ELF-1 (cell line): Measurements from ENCODE around the gene EPB41L4A.

ENCODE experiments used
- DNase-seq: peaks from one replicate; pipeline ENCODE4 v3.0.0-alpha.2; 2016; ENCODE audit warnings: low read depth, low spot score

The EPB41L4A gene

DNA sequence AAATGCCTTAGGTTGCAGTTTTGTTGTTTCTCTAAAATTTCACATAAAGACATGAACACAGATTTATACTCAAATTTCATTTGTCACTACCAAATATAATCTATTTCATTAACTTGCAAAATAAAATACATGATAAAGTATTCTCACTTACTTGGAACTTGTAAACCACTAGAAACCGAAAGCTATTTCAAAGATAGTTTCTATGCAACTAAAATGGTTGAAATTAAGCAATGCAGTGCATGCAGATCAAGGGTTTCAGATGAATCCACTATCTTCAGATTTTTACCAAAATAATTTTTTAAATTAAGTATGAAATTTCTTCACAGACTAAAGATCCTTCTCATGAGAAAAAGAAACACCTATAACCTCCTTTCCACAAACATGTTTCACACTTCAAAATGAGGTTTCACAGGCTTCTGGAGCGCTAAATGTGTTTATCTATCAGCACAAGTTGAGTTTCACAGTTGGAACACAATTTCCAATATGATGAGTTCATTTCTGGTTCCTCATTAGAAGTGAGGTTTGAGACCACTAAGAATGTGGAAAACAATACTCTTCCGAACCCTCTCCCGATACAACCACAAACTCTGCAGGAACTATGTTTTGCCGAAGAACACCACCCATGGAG, 63.9 kb downstream of the EPB41L4A start:
- DNase-seq = no peak

DNA sequence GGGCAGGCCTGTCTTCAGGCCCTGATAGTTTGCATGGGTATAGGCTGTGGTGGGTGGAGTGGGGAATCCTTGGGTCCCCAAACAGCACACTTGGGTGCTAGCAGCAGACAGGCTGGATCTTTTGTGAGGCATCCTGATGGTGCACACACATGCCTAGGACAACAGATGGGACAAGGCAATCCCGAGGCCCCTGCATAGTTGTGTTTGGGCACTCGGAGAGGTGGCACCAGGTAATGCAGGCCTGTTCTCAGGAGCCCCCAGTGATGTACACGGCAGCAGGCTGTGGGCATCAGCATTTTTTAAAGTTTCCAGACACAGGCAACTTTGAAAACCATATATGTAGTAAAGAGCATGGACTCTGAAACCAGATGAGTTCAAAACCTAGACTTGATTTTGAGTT, 65.4 kb downstream of the EPB41L4A start:
- DNase-seq = no peak

DNA sequence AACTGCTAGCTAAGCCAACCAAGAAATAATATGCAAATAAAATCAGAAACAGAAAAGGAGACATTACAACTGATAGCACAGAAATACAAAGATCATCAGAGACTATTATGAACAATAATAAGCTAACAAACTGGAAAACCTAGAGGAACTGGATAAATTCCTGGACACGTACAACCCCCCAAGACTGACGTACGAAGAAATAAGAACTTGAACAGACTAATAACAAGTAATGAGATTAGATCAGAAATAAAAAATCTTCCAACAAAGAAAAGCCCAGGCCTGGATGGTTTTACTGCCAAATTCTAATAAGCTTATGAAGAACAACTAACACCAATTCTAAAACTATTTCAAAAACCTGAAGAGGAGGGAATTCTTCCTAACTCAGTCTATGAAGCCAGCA, 67.9 kb downstream of the EPB41L4A start:
- no peak for DNase-seq

DNA sequence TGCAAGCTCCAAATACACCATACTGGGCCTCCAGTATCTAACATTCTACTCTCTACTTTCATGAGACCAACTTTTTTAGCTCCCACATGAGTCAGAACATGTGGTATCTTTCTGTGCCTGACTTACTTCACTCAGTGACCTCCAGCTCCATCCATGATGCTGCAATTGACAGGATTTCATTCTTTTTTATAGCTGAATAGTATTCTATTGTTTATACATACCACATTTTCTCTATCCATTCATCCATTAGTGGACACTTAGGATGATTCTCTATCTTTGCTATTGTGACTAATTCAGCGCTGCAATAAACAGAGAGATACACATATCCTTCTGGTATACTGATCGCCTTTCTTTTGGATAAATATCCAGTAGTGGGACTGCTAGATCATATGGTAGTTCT, 68.5 kb downstream of the EPB41L4A start:
- no peak for DNase-seq

DNA sequence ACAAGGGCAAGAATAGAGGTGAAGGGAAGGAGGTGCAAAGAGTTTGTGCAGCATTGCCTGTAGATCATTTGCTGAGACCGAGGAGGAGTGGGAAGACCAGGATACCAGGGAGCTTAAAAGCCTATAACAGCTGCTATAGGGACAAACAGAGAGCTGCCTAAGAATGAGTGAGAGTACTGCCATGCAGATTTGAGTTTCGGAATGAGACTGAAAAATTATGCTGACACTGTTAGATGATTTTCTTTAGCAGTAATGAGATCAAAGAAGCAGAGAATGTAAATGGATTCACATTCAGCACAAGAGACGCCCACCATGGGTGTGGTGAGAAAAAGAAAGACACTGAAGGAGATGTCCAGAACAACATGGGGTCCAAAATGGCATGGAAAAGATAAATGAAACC, 69.7 kb downstream of the EPB41L4A start:
- no peak for DNase-seq

DNA sequence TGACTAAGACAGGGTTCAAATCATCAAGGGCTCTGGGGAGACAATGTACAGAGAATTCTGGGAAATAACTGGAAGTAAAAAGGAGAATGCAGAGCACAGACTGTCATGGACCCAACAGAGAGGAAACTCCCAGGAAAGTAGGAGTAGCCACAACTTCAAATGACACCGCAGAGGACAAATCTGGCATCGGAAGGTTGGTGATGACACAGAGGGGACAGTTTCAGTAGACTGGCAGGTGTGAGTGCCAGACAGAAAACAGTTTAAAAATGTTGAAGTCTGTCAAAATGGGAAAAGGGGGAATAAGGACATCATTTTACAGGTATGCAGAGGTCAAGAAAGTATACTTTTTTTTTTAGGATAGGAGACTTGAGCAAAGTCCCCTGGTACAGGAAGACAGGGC, 70.2 kb downstream of the EPB41L4A start:
- no peak for DNase-seq

DNA sequence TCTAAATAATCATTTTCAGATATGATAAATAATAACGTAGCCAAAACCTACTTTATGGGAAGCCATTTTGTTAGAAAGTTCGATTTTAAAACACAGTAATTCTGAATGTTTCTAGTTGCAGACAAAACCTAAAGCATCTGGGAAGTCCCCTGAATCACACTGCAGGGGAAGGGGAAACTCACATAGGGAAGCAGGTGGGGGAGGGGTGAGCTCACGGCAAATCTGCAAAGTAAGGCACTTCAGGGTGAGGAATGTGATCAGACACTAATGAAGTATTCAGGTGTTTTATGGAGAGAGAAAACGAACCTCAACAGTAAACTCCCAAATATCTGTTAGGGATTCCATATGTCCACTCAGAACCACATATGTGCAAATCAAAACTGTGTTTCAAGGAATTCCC, 70.7 kb downstream of the EPB41L4A start:
- peak; percentile 18 for DNase-seq

DNA sequence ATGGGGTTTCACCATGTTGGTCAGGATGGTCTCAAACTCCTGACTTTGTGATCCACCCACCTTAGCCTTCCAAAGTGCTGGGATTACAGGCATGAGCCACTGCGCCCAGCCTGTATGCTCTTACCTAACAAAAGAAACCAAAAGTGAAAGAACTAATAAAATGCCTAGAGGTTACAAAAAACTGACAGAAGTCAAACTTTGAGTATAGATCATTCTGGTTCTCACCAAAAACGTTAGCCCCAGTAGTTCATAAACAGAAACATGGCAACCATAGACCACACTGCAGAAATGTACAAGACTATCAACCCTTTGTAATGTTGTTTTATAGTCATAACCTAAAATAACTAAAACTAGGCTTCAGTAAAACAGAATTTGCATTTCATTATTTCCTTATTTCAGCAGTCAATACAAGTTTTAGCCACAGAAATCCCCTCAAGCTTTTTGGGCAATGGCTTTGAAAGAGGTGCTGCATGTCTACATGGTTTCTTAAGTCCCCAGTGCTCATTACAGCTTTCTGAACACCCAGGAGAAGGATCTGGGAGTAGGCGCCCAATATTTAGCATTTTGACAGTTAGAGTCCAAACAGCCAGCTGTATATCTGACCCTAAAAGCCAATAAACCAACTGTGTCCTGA, 72.5 kb downstream of the EPB41L4A start:
- no peak for DNase-seq

DNA sequence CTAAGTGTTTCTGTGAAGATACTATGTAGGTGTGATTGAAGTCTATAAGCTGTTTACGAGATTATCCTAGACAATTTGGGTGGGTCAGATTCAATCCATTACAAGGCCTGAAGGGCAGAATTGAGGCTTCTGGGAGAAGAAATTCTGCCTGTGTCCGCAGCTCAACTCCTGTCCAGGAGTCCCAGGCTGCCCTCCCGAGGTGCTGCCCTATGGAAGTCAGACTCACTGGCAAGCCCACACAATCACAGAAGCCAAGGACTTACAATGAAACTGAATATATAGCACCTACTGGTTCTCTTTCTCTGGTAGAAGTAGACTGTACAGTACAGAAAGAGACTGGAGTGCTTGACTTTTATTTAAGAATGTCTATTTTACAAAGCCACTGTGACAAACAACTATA, 74.5 kb downstream of the EPB41L4A start:
- DNase-seq = no peak

DNA sequence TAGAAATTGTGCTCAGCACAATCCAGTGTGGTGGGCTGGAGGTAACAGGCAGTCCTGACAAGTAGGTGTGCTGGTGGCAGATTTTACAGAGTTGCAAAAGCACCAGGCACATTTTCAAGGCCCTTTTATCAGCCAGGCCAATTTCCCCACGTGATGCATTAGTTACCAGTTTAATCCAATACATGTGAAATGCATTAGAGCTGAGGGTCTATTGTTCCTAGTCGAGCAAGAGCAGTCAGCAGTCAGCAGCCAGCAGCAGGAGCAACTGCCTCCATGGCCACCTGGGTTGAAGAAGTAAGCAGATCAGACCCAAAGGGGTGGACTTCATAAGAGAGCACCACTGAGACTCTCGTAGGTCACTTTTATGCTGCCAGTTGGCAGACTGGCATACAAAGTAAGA, 76.7 kb downstream of the EPB41L4A start:
- no peak for DNase-seq

DNA sequence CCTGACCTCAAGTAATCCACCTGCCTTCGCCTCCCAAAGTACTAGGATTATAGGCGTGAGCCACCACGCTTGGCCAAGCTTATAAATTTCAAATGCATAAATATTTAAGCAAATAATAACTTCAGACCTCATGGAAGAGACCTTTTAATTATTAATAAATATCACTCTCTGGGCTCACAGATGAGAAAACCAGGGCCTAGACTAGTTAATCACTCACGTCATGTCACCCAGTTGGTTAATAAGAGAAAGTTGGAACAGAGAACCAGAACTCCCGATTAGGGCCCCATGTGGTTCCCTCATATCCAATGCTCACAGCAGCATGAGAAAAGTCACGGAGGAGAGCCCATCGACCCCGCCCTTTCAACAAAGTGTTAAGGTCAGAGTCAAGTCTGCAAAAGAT, 79.3 kb downstream of the EPB41L4A start:
- DNase-seq = no peak

DNA sequence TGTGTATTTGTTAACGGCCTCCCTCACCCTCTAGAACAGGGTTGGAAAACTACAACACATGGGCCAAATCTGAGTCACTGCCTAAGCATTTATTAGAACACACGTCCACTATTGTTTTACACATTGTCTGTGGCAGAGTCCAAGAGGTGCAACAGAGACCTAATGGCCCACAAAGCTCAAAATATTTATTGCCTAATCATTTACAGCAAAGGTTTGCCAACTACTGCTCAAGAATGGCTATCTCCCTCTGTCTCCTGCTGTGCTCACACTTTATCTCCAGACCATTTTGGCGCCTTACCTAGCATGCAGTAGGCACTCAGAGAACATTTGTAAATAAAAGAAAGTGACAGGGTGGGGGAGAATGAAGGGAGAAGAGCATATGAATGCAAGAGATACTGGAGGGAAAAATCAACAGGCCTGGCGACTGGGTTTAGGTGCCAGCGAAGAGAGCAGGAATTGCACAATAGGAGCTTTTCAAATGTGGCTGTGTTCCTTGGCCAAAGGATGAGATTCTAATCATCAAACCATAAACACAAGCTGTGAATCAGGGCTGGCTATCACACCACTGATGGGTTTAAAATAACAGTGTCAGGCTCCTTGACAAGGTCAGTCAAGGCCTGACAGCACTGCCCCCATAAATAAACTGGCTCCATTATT, 80.3 kb downstream of the EPB41L4A start:
- peak; percentile 27 for DNase-seq

DNA sequence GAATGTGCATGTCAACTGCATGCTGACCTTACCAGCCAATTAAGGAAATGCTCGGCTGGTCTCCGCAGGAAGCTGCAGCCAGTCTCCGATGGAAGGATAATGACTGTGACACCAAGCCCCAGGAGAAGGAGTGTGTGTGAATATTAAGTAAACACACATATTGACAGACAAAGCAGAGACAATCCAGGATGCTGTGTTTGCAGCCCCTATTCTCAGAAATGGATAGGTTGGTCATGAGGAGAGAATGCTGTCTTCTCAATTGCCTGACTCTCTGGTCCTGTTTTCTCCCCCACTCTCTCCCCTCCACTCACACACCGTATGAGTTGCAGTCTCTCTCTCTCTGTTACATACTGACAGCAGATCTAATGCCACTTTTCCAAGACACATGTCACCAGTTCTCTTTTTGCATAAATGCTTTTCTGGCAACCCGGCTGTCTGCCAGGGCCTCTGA, 85.7 kb downstream of the EPB41L4A start:
- DNase-seq = no peak

DNA sequence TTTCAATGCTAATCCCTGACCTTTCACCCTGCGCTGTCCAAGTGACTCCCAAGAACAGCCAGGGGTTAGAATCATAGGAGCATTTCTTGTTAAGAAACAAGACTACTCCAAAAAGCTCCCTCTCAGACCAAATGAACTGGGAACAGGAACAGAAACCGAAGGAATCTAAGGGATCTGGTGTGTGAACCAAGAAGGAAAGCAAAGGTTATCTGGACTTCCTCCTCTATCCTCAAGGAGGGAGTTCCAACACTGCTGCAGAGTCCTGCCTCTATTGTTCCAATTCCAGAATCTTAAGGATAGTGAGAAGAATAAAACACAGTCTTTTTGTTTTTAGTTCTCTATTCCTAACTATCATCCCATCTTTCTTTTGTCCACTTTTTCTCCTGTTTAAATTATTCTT, 87.2 kb downstream of the EPB41L4A start:
- DNase-seq = no peak

DNA sequence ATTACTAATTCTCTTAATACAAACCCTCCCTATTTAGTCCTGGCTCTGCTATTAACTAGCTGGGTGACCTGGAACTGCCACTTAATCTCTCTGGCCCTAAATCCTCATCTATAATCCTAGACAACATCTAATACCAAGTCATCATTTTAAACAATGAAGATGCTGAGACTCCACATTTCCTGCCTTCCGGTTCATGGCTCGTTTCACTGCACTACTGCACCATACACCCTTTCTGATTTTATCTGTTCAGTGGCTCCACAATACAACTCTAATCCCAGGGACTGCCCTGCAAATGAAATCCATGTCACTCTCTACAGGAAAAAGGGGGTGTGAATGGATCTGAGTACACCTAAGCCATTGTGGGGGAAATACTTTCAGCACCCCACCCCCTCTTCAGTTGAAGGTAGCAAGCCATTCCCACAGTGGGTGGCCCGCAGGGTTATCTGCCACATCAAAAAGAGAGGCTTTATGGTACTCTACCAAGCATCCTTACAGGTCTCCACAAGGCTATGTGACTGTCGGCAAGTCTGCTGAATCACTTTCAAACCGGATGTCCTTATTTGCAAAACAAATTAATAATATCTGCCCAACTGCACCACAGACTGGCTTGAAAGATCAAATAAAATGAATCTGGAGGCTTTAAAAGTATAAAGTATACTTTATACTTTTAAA, 89.5 kb downstream of the EPB41L4A start:
- no peak for DNase-seq

DNA sequence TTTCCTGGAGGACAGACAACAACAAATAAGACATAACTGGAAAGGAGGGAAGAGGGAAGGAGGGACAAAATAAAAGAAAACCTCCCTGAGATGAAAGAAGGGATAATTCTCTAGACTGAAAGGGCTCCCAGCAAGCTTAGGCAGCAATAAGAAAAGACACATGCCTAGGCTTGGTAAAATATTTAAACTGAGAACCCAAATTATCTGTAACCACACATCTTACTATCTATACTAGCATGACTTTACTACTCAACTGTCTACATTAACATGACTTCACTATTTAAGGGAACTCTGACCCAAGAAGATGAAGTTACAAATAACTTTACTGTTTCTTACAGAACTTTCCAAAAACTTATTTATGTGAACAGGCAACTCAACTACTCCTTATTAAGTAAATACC, 95.9 kb downstream of the EPB41L4A start:
- DNase-seq = no peak

DNA sequence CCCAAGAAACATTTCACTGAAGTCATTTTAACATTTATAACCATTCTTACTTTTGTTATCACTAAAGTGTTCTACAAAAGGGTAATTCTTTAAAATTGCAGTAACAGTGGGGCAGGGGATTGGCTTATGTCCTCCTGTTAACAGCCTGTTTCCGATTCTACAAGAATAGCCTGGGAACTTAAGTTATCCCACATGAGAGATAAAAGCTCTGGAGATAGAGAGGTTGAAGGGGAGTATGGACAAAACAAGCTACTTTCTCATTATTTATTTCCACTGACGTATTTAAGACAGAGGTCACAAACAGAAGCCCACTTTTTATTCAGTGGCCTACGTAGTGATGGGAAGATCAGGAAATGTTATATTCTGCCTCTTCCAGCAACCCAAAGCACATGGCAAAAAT, 98.7 kb downstream of the EPB41L4A start:
- no peak for DNase-seq

DNA sequence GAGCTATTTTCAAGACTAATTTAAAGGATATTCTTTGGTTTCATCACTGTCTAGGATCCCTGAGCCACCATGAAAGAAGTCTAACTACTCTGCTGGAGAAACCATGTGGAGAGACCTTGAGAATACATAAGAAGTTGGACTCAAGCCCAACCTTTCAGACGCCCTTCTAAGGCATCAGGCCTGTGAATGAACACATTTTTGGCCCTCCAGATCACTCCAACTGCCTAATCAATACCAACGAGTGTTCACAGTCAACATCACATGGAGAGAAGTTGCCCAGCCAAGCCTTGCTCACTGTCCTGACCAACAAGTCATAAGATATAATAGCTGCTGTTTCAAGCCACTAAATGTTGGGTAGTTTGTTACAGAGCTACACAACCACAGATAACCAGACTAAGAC, 100.7 kb downstream of the EPB41L4A start:
- DNase-seq = no peak

DNA sequence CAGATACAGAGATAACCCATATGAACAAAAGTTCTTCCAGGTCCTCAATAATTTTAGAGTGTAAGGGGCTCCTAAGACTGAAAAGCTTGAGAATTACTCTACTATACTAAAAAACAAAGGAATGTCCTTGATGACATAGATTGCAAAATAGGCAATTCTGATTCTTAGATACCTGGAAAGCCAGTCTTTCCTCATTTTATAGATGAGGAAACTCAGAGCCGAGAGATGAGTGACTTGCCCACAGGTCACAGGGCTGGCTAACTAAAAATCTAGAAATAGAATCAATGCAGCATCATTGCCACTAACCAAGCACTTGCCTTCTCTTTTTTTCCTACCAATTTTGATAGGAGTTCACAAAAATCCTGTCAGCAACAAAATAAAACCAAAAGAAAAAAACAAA, 101.2 kb downstream of the EPB41L4A start:
- DNase-seq = no peak

DNA sequence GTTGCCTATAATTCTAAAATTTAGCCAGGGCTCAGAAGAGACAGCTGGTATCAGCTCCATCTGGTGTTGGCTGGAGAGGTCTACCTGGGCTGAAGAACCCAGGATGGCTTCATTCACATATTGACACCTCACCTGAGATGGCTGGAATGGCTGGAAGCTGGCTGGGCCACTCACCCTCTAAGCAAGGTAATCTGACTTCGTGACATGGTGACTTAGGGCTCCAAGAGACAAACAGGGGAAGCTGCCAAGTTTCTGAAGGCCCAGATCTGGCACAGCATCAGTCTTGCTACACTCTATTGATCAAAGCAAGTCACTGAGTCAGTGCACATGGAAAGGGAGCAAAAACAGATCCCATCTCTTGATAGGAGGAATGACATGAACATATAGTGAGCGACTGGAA, 102.3 kb downstream of the EPB41L4A start:
- no peak for DNase-seq

DNA sequence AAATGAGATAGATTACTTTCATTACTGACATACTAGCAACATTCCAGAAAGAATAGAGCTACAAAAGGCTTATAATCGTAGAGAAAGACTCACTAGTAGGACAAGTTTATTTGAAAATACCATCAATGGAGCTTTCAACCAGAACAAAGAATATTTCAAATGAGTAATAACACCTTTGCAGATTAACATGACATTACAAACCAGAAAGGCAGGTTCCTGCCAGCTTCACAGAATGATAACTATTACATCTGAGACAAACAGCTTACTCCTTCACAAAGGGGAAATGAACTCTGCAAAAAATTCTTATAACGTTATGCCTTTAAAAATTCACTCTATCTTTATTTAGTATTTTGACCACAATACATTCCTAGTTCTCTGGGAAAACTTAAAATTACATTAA, 103.1 kb downstream of the EPB41L4A start:
- DNase-seq = no peak
